NCI-H1694 (cell line): Measurements from ENCODE around the gene EXD3.

Experiments used
- DNase-seq: peaks from one replicate; lab custom pipeline; 2025; lab: John Stamatoyannopoulos, UW

Gene EXD3

GRCh38 chr9:137365552-137366444, 57.2 kb downstream of the EXD3 start:
- no peak for DNase-seq

GRCh38 chr9:137365056-137365455, 57.9 kb downstream of the EXD3 start:
- DNase-seq = no peak

- no peak for DNase-seq
These were observed 63.1 kb downstream of the EXD3 start for GRCh38 chr9:137359850-137360249.

GRCh38 chr9:137358126-137358525, 64.8 kb downstream of the EXD3 start:
- DNase-seq = no peak

GRCh38 chr9:137357166-137357565, 65.8 kb downstream of the EXD3 start:
- DNase-seq = no peak

GRCh38 chr9:137355761-137356365, 67.1 kb downstream of the EXD3 start:
- no peak for DNase-seq

- no peak for DNase-seq
These were observed 67.9 kb downstream of the EXD3 start for GRCh38 chr9:137354845-137355760.

GRCh38 chr9:137354153-137354844, 68.7 kb downstream of the EXD3 start:
- no peak for DNase-seq

GRCh38 chr9:137353223-137354152, 69.5 kb downstream of the EXD3 start:
- DNase-seq = no peak

GRCh38 chr9:137352511-137353222, 70.3 kb downstream of the EXD3 start:
- no peak for DNase-seq

- no peak for DNase-seq
These were observed 71.0 kb downstream of the EXD3 start for GRCh38 chr9:137351781-137352501.

- DNase-seq = no peak
These were observed 72.0 kb downstream of the EXD3 start for GRCh38 chr9:137350696-137351584.

- DNase-seq = no peak
These were observed 73.4 kb downstream of the EXD3 start for GRCh38 chr9:137349471-137350033.

- DNase-seq = no peak
These were observed 74.0 kb downstream of the EXD3 start for GRCh38 chr9:137348769-137349470.

- no peak for DNase-seq
These were observed 75.0 kb downstream of the EXD3 start for GRCh38 chr9:137347928-137348327.

GRCh38 chr9:137342482-137342881, 80.5 kb downstream of the EXD3 start:
- no peak for DNase-seq

- no peak for DNase-seq
These were observed 81.7 kb downstream of the EXD3 start for GRCh38 chr9:137341227-137341626.
